Stimulated activated CD4-positive, alpha-beta T cell treated with anti-CD3 and anti-CD28 coated beads, Interleukin-15, amount 100 ng/mL, for 1 hour (primary cell): ENCODE results near the gene ROBO1.
"Not testable (repeated sequence)": the region's sequence is repeated elsewhere in the genome, so short reads cannot be mapped to it uniquely, and the experiment has no call there.

Experiments
- DNase-seq, 2 donors: peaks; one replicate each; pipeline ENCODE4 v3.0.0-alpha.2; 2020; ENCODE audit warnings: low read depth in 1 of 2, low spot score in 1 of 2

The ROBO1 gene

DNA sequence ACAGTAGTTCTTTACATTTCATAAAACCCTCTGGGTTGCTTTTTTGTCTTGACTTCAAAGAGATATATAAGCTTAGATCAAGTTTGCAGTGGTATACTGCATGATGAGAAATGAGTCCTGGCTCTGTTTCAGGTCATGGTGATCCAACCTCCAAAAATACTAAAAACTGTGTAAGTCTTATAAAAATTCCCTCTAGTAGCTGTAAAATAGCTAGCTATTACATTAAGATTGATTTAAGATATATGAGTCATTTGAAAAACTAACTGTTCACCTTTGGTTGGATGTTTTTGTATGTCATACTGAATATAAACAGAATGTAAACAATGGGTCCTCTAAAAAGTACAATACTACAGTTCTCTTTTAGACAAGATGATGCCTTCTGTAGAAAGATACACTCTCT, 879.2 kb downstream of the ROBO1 start:
- DNase-seq = no peak

GRCh38 chr3:78887547-78888011, 880.2 kb downstream of the ROBO1 start:
- no peak for DNase-seq

- DNase-seq = no peak
These were observed 880.8 kb downstream of the ROBO1 start for GRCh38 chr3:78887029-78887428.

GRCh38 chr3:78884567-78884966, 883.2 kb downstream of the ROBO1 start:
- DNase-seq = not testable (repeated sequence)

DNA sequence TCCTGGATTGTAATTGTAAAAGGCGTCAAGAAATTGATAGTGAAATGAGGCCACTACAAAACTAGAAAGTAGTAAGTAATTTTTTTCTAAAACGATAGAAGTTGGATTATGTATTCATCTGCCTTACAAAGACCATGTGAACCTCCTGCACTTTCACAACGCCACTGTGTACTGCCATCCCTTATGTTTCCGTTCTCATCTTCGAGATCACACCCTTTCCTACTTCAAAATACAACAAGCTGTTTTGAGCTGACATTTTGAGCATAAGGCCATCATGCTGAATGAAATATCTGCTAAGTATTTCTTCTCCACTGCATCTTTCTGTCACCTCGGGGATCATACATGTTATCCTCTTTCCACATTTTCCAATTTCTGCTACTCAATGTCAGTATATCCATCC, 885.5 kb downstream of the ROBO1 start:
- no peak for DNase-seq

GRCh38 chr3:78881501-78881900, 886.3 kb downstream of the ROBO1 start:
- DNase-seq = no peak

DNA sequence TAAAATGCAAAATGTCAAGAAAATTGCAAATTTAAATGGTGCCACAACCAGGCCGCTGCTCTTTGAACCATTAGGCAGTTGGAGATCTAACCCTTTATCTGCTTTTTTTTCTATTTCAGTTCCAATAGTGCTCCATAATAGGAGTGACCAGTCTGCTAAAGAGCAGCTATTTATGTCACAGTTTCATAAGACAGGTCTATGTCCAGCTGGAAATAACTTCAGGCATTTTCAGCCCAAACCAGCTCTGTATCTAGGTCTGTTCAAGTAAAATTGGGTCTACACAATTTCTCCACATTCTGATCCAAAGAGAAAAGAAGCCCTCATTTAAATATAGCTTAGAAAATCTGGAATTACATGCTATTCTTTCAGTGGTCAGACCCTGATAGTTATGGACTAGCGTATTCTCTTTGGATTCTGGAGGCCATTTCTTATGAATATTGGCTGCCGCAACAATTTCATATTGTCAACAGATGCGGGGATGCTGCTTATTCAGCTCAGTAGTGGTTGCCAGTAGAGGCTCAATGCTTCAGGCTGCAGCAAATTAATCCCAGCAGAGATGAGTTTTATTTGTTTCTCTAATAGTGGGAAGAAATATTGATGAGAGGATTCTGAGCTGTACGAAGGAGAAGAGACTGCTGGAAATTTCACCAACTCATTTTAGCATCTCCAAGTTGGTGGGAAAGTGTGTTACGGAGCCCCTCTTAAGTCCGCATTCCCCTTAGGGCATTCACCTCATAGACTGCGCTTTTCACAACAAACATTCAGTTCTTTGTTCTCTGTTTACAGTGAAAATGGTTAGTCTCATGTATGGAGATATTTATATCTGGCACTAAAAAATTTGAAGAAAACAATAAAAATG, 887.0 kb downstream of the ROBO1 start:
- no peak for DNase-seq

- no peak for DNase-seq
These were observed 888.4 kb downstream of the ROBO1 start for GRCh38 chr3:78879295-78879860.

DNA sequence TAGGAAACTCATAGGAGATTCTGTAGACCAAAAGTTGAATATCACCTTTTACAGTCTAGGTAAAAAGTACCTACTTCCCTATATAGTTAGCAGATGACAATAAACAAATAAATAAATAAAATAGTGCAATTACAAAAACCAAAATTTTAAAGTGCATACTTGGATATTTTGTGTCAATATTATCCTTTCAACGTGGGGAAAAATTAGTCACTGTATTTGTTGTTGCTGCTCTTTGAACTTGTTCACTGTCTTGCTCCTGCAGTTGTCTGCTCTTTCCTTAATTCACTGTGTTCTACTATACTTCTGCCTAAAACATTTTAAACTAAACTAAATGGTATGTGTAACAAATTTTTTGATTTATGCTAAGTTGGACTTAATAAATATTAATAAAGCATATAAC, 889.0 kb downstream of the ROBO1 start:
- no peak for DNase-seq

- DNase-seq = no peak
These were observed 889.8 kb downstream of the ROBO1 start for GRCh38 chr3:78878011-78878410.

GRCh38 chr3:78875851-78876250, 891.9 kb downstream of the ROBO1 start:
- DNase-seq = no peak

DNA sequence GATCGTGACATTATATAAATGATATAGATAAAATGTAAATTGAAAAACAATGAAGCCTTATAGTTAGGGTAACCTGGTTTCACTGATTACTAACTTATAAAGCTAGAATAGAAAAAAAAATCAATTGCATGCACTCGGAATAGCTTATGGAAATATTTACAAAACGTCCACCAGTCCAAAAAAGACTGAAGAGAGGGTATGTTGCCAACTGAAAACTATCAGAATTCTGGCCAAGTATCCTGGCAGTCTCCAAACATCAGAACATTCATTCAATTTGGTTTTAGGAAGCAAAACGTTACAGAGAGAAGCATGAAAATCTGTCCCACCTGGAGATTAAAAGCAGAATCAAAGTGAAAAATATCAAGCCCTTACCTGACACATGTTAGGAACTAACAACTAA, 892.4 kb downstream of the ROBO1 start:
- DNase-seq = no peak

- DNase-seq = no peak
These were observed 894.2 kb downstream of the ROBO1 start for GRCh38 chr3:78873641-78874040.

DNA sequence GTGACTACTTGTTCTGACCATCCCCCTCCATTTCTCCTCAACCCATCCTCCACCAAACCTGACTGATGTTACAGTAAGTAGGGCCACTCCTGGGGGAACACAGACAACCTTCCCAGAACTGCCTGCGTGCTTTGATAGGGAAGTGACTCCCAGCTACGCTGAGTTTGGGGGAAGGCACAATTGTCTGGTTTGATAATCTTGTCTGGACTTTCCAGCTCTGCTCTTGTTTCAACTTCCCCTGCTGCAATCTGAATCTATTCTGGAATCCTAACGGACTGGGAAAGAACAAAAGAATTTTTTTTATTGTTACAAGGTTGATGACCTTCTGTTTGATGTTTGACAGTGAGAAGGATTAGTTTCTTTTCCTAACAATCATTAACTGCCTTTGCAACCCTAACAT, 895.6 kb downstream of the ROBO1 start:
- no peak for DNase-seq

- no peak for DNase-seq
These were observed 896.8 kb downstream of the ROBO1 start for GRCh38 chr3:78871048-78871447.

DNA sequence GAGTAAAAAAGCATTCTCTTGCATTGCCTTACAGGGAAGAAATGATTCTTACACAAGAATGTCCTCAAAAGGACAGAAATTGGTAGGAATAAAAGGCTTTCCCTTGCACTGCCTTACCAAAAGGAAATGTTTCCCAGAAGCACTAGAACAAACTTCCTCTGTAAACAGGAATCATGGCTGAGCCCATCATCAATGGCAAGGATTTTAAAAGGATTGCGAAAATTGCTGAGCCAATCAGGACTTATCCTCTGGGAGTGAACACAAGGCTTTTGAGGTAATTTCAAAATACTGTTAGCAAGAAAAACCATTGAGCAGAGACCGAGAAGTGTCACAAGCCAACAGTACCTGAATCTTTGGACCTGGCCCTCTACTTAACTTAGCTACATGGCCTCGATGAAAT, 897.3 kb downstream of the ROBO1 start:
- DNase-seq = no peak

GRCh38 chr3:78868570-78868969, 899.2 kb downstream of the ROBO1 start:
- no peak for DNase-seq

DNA sequence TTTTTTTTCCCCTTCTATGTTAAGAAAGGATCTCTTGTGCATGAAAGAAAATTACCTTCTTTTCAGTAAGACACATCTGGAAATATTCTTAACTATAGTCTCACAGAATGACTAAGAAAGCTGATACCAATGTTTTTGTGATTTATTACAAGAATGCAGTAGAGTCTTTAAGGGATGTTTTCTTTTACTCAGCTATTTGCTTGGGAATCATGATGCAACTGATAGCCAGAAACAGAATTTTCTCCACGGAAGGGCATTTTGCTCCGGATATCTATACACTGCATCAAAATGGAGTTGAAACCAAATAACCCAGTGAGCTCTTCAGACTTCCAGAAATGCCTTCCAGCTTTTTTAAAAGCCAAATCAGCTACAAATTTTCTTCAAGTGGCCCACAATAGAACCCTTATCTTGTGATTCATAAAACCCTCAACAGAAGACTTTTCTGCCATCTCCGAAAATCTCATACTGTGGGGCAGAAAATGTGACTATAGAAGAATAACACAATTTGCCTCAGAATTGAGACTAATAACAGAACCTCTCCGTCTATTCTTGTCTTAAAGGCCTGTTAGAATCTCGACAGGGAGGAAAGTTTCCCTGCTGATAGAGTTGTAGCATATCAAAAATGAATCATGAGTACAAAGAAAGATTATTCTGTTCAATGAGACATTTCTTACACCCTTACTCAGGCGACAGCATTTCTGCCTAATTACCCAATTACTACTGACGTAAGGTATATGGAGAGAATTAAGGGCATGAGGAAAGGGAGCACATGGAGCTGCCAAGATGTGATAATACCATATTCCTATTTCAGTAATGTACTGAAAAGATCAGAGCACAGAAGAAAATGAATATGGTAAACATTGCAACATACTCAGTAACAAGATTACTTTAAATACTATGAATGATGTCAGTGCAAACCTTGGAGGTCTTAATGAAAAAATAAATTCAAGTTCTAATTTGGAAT, 900.1 kb downstream of the ROBO1 start:
- DNase-seq = no peak

GRCh38 chr3:78863306-78864203, 904.2 kb downstream of the ROBO1 start:
- DNase-seq = no peak

DNA sequence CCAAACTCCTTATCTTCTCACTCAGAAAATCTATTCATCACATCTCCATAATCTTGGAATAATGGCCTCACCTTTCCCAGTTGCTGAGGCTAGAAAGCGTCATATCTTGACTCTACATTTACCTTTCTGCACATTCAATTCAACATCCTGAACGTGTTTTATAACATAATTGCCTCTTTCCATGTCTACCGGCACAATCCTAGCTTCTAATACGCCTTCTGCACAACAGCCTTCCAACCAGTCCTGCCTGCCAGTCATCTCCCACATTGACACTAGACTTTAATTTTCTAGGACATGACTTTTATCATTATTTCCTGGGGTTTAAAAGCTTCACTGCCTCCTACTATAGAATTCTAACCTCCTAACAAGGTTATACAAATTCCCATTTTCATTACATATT, 906.6 kb downstream of the ROBO1 start:
- no peak for DNase-seq

GRCh38 chr3:78860567-78860966, 907.2 kb downstream of the ROBO1 start:
- no peak for DNase-seq
